Breast epithelium (tissue), 4 donors: Measurements from ENCODE around the gene ZIC4. TPM values are rescaled to one million over a fixed set of nuclear protein-coding genes. Genes with fewer than 3 reads are reported as not detected.

Experiments
- DNase-seq, 2 donors: peaks; one replicate each; pipeline ENCODE4 v3.0.0-alpha.2; 2019; ENCODE audit warnings: low spot score in 2 of 2
- H3K27ac ChIP-seq, 2 donors: fragments of 200-600 bp; sonication (generic) in 1 of 2; one replicate each; pipeline ENCODE4 v1.5.1; 2016 to 2019; ENCODE audit warnings: mild to moderate bottlenecking in 1 of 2
- H3K27me3 ChIP-seq, 2 donors: fragments of 200-600 bp; sonication (generic) in 1 of 2; one replicate each; pipeline versions ENCODE4 v1.5.1 to v1.6.0; 2017 to 2019; ENCODE audit warnings: control low read depth in 1 of 2, mild to moderate bottlenecking in 1 of 2
- H3K36me3 ChIP-seq: fragments of 200-600 bp; one replicate; pipeline ENCODE4 v1.5.1; 2019
- H3K4me1 ChIP-seq, 2 donors: fragments of 200-600 bp; sonication (generic); one replicate each; pipeline ENCODE4 v1.5.1; 2016 to 2019; ENCODE audit warnings: control low read depth in 1 of 2
- H3K4me3 ChIP-seq, 3 donors: fragments of 200-600 bp; sonication (generic); 1 replicate in 2 of 3; 2 replicates in 1 of 3; pipeline ENCODE4 v1.5.1; 2016 to 2019; ENCODE audit warnings: mild to moderate bottlenecking in 3 of 3, moderate library complexity in 2 of 3
- H3K9me3 ChIP-seq, 2 donors: fragments of 200-600 bp; sonication (generic) in 1 of 2; one replicate each; pipeline ENCODE4 v1.5.1; 2016 to 2019; ENCODE audit warnings: control low read depth in 1 of 2
- POLR2A ChIP-seq: fragments of 450-650 bp; IDR thresholded peaks from one replicate; pipeline ENCODE4 v1.6.1; 2016; ENCODE audit warnings: antibody characterized with exemption, mild to moderate bottlenecking, moderate library complexity
- POLR2AphosphoS5 ChIP-seq, 3 donors: sonication (generic); formaldehyde crosslinking; IDR thresholded peaks; one replicate each; pipeline ENCODE4 v1.6.1; 2017; ENCODE audit warnings: antibody characterized with exemption in 3 of 3
- intact Hi-C: fragments of 100-400 bp; cut with DNase I; formaldehyde crosslinking; loops from one replicate; pipeline ENCODE4 v1.15.1; 2023; ENCODE audit warnings: low total_unique reads
- total RNA-seq, 3 donors: library from RNA; depleted of rRNA; stranded (reverse); fragments of >200 nt; gene quantifications; one replicate each; pipeline ENCODE4 v1.1.0, GENCODE V29; 2016
- TF ChIP-seq, protein P1 (sequence below), 3 donors: fragments of 450-650 bp; IDR thresholded peaks; one replicate each; pipeline ENCODE4 v1.5.1; 2016 to 2017; ENCODE audit warnings: antibody characterized with exemption in 3 of 3, mild to moderate bottlenecking in 3 of 3, moderate library complexity in 3 of 3

The ZIC4 gene
- total RNA-seq, 3 donors from 2014 or later = under 0.01 to 0.15 TPM; not detected in 1

GRCh38 chr3:147428326-147428725 lies 22.0 kb upstream of the ZIC4 start:
- no peaks in the 10 kb centered on the region for H3K4me1 ChIP-seq
- H3K4me3 ChIP-seq = no peak overlapping the region
- no peak for DNase-seq
- peaks cover 0 to 36% of the 10 kb centered on the region in 2 donors for H3K27me3 ChIP-seq
- H3K36me3 ChIP-seq = no peaks in the 10 kb centered on the region
- H3K9me3 ChIP-seq = peaks cover 0 to 2% of the 10 kb centered on the region in 2 donors
- H3K27ac ChIP-seq = no peak overlapping the region
- TF ChIP-seq, protein P1, sequence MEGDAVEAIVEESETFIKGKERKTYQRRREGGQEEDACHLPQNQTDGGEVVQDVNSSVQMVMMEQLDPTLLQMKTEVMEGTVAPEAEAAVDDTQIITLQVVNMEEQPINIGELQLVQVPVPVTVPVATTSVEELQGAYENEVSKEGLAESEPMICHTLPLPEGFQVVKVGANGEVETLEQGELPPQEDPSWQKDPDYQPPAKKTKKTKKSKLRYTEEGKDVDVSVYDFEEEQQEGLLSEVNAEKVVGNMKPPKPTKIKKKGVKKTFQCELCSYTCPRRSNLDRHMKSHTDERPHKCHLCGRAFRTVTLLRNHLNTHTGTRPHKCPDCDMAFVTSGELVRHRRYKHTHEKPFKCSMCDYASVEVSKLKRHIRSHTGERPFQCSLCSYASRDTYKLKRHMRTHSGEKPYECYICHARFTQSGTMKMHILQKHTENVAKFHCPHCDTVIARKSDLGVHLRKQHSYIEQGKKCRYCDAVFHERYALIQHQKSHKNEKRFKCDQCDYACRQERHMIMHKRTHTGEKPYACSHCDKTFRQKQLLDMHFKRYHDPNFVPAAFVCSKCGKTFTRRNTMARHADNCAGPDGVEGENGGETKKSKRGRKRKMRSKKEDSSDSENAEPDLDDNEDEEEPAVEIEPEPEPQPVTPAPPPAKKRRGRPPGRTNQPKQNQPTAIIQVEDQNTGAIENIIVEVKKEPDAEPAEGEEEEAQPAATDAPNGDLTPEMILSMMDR (IDR thresholded peaks at IDR 0.05) = no peak
- TF ChIP-seq POLR2AphosphoS5 (IDR thresholded peaks at IDR 0.05) = no peak
- TF ChIP-seq POLR2A = no peak
- intact Hi-C loops = no loop called here

- no peak overlapping the region for H3K27ac ChIP-seq
- no peak for DNase-seq
- intact Hi-C loops = no loop called here
- H3K4me1 ChIP-seq = no peaks in the 10 kb centered on the region
- peaks cover 0 to 42% of the 10 kb centered on the region in 2 donors for H3K27me3 ChIP-seq
- no peaks in the 10 kb centered on the region for H3K36me3 ChIP-seq
- no peak overlapping the region for H3K4me3 ChIP-seq
- no peak for TF ChIP-seq POLR2AphosphoS5 (IDR thresholded peaks at IDR 0.05)
- TF ChIP-seq, protein P1 (IDR thresholded peaks at IDR 0.05) = no peak
- no peak for TF ChIP-seq POLR2A
- peaks cover 0 to 6% of the 10 kb centered on the region in 2 donors for H3K9me3 ChIP-seq
Measured at GRCh38 chr3:147427746-147428145, 21.4 kb upstream of the ZIC4 start.

DNA sequence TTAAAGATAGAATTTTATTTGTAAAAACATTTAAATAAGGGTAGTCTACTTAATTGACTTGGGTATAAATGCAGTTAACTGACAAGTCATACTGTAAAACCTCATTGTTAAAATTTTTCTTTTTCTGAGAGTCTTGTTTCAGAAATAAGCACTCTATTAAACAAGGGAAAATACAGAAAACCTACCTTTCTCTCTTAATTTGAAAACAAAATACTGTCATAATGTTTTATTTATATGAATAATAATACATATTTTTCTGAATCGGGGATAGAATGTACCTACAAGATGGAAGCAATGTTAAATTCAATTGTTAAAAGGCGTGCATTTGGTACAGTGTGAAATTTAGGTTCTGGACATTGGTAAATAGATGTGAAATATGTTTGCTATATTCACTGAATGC lies 20.6 kb upstream of the ZIC4 start:
- TF ChIP-seq, protein P1 (IDR thresholded peaks at IDR 0.05) = no peak
- TF ChIP-seq POLR2A (no peak), POLR2AphosphoS5 (IDR thresholded peaks at IDR 0.05) (no peak)
- Histone ChIP-seq H3K9me3 (peaks cover 0 to 6% of the 10 kb centered on the region in 2 donors), H3K27ac (no peak overlapping the region), H3K4me1 (no peaks in the 10 kb centered on the region), H3K4me3 (no peak overlapping the region), H3K36me3 (no peaks in the 10 kb centered on the region), H3K27me3 (peaks cover 0 to 47% of the 10 kb centered on the region in 2 donors)
- no peak for DNase-seq
- intact Hi-C loops = no loop called here

DNA sequence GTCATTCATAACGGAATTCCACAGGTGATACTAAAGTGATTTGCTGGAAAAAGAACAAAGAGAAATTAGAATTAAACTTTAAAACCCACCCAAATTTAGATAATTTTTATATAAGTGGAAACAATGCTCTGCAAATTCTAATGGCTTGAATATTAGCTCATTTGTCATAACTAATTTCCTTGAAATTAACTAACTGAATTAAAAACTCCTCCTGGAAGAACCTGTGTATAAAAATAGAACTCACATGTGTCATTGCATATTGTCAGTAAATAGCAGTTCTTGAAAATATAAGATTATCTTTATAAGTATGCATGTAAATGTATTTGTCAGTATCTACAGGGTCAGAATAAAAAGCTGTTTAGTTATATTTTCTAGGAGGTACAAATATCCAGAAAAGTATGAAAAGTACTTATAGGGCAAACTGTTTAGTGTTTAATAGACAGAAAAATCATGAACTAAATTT lies 19.1 kb upstream of the ZIC4 start:
- H3K4me3 ChIP-seq = no peak overlapping the region
- intact Hi-C loops = no loop called here
- TF ChIP-seq POLR2AphosphoS5 (IDR thresholded peaks at IDR 0.05) (no peak), POLR2A (no peak)
- TF ChIP-seq, protein P1 (IDR thresholded peaks at IDR 0.05) = no peak
- peaks cover 0 to 6% of the 10 kb centered on the region in 2 donors for H3K9me3 ChIP-seq
- H3K27ac ChIP-seq = no peak overlapping the region
- peaks cover 0 to 62% of the 10 kb centered on the region in 2 donors for H3K27me3 ChIP-seq
- H3K36me3 ChIP-seq = no peaks in the 10 kb centered on the region
- DNase-seq = no peak
- no peaks in the 10 kb centered on the region for H3K4me1 ChIP-seq

DNA sequence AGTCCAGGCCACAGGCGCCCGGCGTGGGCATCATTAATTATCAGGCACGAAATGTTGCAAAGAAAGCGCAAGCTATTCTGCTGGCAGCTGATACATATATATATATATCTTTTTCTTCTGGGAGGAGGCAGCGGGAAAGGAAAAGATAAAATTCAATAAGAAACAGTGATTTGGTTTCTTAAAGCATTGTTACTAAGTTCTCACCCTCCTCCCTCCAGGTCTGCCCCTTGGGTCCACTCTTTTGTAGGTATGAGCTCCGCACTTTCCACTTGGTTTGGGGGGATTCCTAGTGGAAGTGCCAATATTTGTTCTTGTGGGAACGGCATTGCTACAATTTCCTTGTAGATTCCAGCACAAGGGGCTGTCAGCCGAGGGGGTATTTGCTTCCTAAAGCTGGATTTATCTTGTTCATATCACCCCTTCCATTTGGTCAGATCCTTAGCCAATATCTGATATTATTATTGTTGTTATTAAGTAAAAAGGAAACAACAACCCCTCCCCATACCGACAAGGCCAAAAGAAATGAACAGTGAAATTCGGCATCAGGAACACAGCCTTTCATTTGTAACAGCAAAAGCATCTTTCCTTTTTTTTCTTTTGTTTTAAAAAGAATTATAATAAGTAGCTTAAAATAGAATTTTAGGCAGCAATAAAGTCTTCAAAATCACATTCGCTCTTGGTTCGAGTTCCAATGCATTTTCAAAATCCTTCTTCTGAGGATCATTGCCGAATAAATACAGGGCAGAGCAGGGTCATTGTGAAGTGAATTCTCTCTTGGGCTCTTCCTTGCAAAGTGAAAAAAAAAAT lies 18.4 kb upstream of the ZIC4 start:
- Histone ChIP-seq H3K27me3 (peaks cover 0 to 68% of the 10 kb centered on the region in 2 donors), H3K4me3 (no peak overlapping the region), H3K9me3 (peaks cover 0 to 6% of the 10 kb centered on the region in 2 donors), H3K27ac (no peak overlapping the region), H3K4me1 (no peaks in the 10 kb centered on the region), H3K36me3 (no peaks in the 10 kb centered on the region)
- intact Hi-C loops = no loop called here
- DNase-seq = no peak
- TF ChIP-seq POLR2A = no peak
- TF ChIP-seq, protein P1 (IDR thresholded peaks at IDR 0.05) = no peak
- TF ChIP-seq POLR2AphosphoS5 (IDR thresholded peaks at IDR 0.05) = no peak
